Measurements from ENCODE around the gene SLC8A1. TPM values are rescaled to one million over a fixed set of nuclear protein-coding genes. Genes with fewer than 3 reads are reported as not detected.

Gene SLC8A1
- total and polyA plus RNA-seq, 2 of the 13 experiments (the other 11 are each of a cell fraction or from before 2014, with no cell fraction given) = not detected

GRCh38 chr2:40095000-40095399 lies 356.9 kb downstream of the SLC8A1 start (continued):
- no peak for TF ChIP-seq ZXDC (CRISPR knock-in tag; IDR thresholded peaks at IDR 0.05)
- TF ChIP-seq ZNF558 (CRISPR knock-in tag; IDR thresholded peaks at IDR 0.05; ENCODE audit: borderline replicate concordance) = no peak
- no peak for TF ChIP-seq SSRP1 (CRISPR knock-in tag; IDR thresholded peaks at IDR 0.05)
- no peak for TF ChIP-seq MLLT10 (CRISPR knock-in tag; IDR thresholded peaks at IDR 0.05)

DNA sequence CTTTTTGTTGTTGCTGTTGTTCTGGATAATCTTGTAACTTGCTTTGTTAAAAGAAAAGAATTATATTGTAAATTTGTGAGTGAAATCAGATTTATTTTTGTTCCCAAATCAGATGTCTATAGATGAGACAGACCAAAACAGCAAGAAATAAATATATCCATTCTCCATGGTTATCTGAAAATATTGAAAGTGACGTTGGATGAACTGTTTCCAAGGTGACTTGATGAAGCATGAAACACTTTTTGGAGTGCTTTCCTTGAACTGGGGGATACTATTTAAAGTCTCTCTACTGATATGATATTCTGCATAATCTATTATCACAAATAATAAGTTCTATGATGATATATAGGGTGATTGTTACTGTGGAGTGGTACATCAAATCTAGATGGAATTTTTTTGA lies 357.4 kb downstream of the SLC8A1 start:
- Histone ChIP-seq H3K27me3 (ENCODE audit: control insufficient read depth in 1 of 2, insufficient read depth in 2 of 2, low read length in 2 of 2) (no peaks in the 10 kb centered on the region), H3K4me1 (ENCODE audit: insufficient read depth, low read length) (no peaks in the 10 kb centered on the region), H4K20me1 (ENCODE audit: insufficient read depth, low read length) (no peaks in the 10 kb centered on the region), H3K4me3 (replicated peaks in 1 of 3; ENCODE audit: insufficient read depth in 1 of 3, low read depth in 2 of 3, low read length in 3 of 3) (no peak overlapping the region), H3K4me2 (ENCODE audit: low read depth, low read length) (no peak overlapping the region), H3K36me3 (replicated peaks in 1 of 2; ENCODE audit: control insufficient read depth in 1 of 2, insufficient read depth in 2 of 2, low read length in 2 of 2) (no peaks in the 10 kb centered on the region), H3K79me2 (ENCODE audit: insufficient read depth, low read length) (no peaks in the 10 kb centered on the region), H2AFZ (ENCODE audit: low read length) (no peak overlapping the region), H3K27ac (ENCODE audit: extremely low read length, insufficient read depth, low read length) (no peak overlapping the region), H3K9ac (ENCODE audit: insufficient read depth, low read depth, low read length) (no peak overlapping the region), H3K9me3 (ENCODE audit: low read length) (no peaks in the 10 kb centered on the region)
- in situ Hi-C loops (cut with HindIII; ENCODE audit: extremely low pct_ligation_motif_present, low pct_unique_long_range_greater_than_20kb) = no loop called here
- intact Hi-C loops (cut with micrococcal nuclease; ENCODE audit: unreplicated experiment) = no loop called here
- ChIA-PET POLR2A (no interaction called here), CTCF (ENCODE audit: low intra/inter-chr PET ratio, low total read pairs) (no interaction called here)
- ATAC-seq = no peak
- WGBS (ENCODE audit: low lambda C conversion rate) = 2% methylated on average over 1 of the region's 1 CpG
- DNase-seq (ENCODE audit: low spot score) = no peak
- FAIRE-seq = no peak
- TF ChIP-seq, protein P1, sequence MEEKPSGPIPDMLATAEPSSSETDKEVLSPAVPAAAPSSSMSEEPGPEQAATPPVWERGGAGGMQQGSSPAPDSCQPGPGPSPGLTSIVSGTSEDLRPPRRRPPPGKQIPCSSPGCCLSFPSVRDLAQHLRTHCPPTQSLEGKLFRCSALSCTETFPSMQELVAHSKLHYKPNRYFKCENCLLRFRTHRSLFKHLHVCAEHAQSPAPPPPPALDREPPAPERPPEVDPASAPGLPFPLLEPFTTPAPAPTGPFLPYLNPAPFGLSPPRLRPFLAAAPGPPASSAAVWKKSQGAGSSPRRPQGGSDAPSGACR (CRISPR knock-in tag; IDR thresholded peaks at IDR 0.05) = no peak
- TF ChIP-seq ZNF773 (CRISPR knock-in tag; IDR thresholded peaks at IDR 0.05; ENCODE audit: borderline replicate concordance) (no peak), MBD4 (IDR thresholded peaks at IDR 0.05; ENCODE audit: borderline replicate concordance, low read length) (no peak), CBFB (CRISPR knock-in tag; IDR thresholded peaks at IDR 0.05) (no peak), ZNF674 (CRISPR knock-in tag; IDR thresholded peaks at IDR 0.05; ENCODE audit: low read depth) (no peak), ZSCAN25 (CRISPR knock-in tag; IDR thresholded peaks at IDR 0.05) (no peak), HDAC6 (IDR thresholded peaks at IDR 0.05; ENCODE audit: low read depth, low read length) (no peak), NFYC (CRISPR knock-in tag; IDR thresholded peaks at IDR 0.05) (no peak), PCBP2 (optimal IDR thresholded peaks at IDR 0.05; ENCODE audit: low read depth, low read length, poor library complexity, severe bottlenecking) (no peak)
- TF ChIP-seq, protein P2, sequence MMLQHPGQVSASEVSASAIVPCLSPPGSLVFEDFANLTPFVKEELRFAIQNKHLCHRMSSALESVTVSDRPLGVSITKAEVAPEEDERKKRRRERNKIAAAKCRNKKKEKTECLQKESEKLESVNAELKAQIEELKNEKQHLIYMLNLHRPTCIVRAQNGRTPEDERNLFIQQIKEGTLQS (CRISPR knock-in tag; IDR thresholded peaks at IDR 0.05) = no peak
- BruUV-seq (replicated peaks) = no TSS peak
